Skeletal muscle cell (primary cell): ENCODE measurements around the gene ODC1.

Source experiments
- DNase-seq: peaks from one replicate; pipeline ENCODE4 v3.0.0-alpha.2; 2010; ENCODE audit warnings: low read depth
- H3K4me3 ChIP-seq: 2 replicates; pipeline ENCODE4 v1.5.1; 2011; ENCODE audit warnings: low read depth, mild to moderate bottlenecking, control low read depth, low read length, moderate library complexity

The ODC1 gene

GRCh38 chr2:10439185-10439879 is 8.8 kb downstream of the ODC1 start:
- DNase-seq, result no peak

GRCh38 chr2:10438688-10439087 is 9.4 kb downstream of the ODC1 start:
- DNase-seq, result no peak

More at GRCh38 chr2:10439185-10439879, 8.8 kb downstream of the ODC1 start:
- H3K4me3 ChIP-seq, result no peak overlapping the region

DNA sequence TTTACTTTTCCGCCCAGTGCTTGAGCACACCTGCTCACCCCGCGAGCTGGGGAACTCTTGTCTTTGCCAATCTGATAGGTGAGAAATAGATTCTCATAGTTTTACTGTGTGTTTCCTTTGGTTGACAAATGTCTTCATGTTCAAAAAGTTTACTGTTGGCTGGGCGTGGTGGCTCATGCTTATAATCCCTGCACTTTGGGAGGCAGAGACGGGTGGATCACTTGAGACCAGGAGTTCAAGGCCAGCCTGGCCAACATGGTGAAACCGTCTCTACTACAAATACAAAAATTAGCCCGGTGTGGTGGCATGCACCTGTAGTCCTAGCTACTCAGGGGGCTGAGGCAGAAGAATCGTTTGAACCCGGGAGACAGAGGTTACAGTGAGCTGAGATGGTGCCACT is 10.3 kb downstream of the ODC1 start:
- DNase-seq, result no peak
- no peak overlapping the region for H3K4me3 ChIP-seq

More at GRCh38 chr2:10438688-10439087, 9.4 kb downstream of the ODC1 start:
- no peak overlapping the region for H3K4me3 ChIP-seq

GRCh38 chr2:10436583-10437110 is 11.5 kb downstream of the ODC1 start:
- no peak overlapping the region for H3K4me3 ChIP-seq
- DNase-seq, result no peak

- no peak overlapping the region for H3K4me3 ChIP-seq
- DNase-seq, result no peak
These were observed 12.3 kb downstream of the ODC1 start for GRCh38 chr2:10435820-10436204.

GRCh38 chr2:10434886-10435819 is 13.0 kb downstream of the ODC1 start:
- no peak for DNase-seq
- H3K4me3 ChIP-seq, result no peak overlapping the region

GRCh38 chr2:10433947-10434885 is 13.9 kb downstream of the ODC1 start:
- no peak for DNase-seq
- H3K4me3 ChIP-seq, result no peak overlapping the region

GRCh38 chr2:10433264-10433946 is 14.7 kb downstream of the ODC1 start:
- no peak for DNase-seq
- H3K4me3 ChIP-seq, result no peak overlapping the region

GRCh38 chr2:10432311-10433181 is 15.6 kb downstream of the ODC1 start:
- no peak for DNase-seq
- peak overlapping the region; percentile 32 for H3K4me3 ChIP-seq

DNA sequence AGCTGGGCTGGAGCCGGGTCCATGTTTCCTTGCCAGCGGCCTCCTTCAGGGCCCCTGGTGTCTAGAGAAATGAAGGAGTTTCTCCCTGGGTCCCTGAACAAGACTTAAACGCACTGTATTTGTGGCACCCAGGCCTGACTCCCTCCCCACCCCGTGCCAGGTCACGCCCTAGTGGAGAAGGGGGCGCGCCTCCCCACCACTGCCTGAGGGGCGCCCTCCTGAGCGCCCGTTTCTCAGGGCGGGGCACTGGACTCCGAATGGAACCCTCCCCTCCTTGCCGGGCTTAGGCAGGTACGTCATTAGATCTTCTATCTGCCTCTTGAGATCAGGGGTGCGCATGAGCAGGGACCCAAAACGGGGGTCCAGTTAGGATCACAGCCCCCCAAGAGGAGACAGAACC is 16.3 kb downstream of the ODC1 start:
- DNase-seq, result no peak
- no peak overlapping the region for H3K4me3 ChIP-seq

- no peak for DNase-seq
- H3K4me3 ChIP-seq, result no peak overlapping the region
These were observed 17.1 kb downstream of the ODC1 start for GRCh38 chr2:10430886-10431622.

DNA sequence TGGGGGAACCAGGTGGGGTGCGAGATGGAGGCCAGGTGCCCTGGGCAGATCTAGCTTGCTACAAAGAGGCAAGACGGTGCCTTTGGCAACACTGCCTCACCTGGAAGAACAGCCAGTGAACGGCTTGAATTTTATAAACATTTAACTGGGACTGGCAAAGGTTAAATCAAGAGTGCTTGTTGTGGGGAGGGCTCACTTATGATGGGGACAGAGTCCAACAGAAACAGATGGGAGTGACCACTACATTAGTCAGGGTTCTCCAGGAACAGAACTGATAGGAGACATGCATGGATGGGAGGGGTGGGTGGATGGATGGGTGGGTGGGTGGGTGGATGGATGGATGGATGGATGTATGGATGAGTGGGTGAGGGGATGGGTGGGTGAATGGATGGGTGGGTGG is 19.2 kb downstream of the ODC1 start:
- no peak overlapping the region for H3K4me3 ChIP-seq
- DNase-seq, result no peak

DNA sequence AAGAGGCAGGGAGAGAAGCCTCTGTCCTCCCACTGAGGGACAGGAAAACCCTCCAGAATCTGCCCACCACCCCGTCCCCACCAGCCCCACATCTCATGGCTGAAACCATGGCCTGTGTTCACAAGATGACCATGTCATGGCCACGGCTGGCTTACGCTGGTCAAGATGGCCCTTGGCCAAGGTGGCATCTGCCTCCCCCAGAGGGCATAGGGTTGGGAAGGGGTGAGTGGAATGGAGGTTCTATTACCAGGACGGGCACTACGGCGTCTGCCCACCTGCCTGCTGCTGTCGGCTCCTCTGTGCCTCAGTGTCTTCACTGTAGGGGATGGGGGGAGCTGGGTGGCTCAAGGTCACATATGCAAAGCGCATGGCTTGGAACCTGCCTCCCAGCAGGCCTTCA is 19.8 kb downstream of the ODC1 start:
- no peak for DNase-seq
- H3K4me3 ChIP-seq, result no peak overlapping the region

DNA sequence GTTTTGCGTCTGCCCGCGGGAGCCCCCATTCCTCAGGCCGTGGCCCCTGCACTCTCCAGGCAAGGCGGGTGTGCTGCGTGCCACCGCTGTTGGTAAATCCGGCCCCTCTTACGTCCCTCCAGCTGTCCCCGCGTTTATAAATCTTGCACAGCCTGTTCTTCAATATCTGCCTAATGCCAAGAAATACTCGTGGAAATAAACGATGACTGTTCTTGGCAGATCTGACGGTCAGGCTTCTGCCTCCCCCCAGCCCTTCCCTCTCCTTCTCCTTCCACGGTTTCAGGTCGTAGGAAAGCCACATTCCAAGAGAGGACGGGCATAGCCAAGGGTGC is 20.5 kb downstream of the ODC1 start:
- no peak overlapping the region for H3K4me3 ChIP-seq
- no peak for DNase-seq

- DNase-seq, result no peak
- H3K4me3 ChIP-seq, result no peak overlapping the region
These were observed 21.2 kb downstream of the ODC1 start for GRCh38 chr2:10426726-10427617.

- no peak for DNase-seq
- no peak overlapping the region for H3K4me3 ChIP-seq
These were observed 22.4 kb downstream of the ODC1 start for GRCh38 chr2:10425699-10426098.
